Uterus (tissue), 4 donors: ENCODE results near the gene GRIK3. TPM values are rescaled to one million over a fixed set of nuclear protein-coding genes. Genes with fewer than 3 reads are reported as not detected.

Source experiments
- DNase-seq, 2 donors: peaks; one replicate each; pipeline ENCODE4 v3.0.0-alpha.2; 2019 to 2020
- H3K27ac ChIP-seq, 2 donors: fragments of 200-600 bp; sonication (generic); 1 replicate in 1 of 2; 2 replicates in 1 of 2; pipeline ENCODE4 v1.5.1; 2016 to 2018
- H3K27me3 ChIP-seq, 2 donors: fragments of 200-600 bp; sonication (generic); one replicate each; pipeline ENCODE4 v1.5.1; 2018 to 2019; ENCODE audit warnings: control low read depth in 1 of 2
- H3K36me3 ChIP-seq, 2 donors: fragments of 200-600 bp; sonication (generic); one replicate each; pipeline ENCODE4 v1.5.1; 2019; ENCODE audit warnings: control low read depth in 1 of 2
- H3K4me1 ChIP-seq, 2 donors: fragments of 200-600 bp; sonication (generic); one replicate each; pipeline ENCODE4 v1.5.1; 2018 to 2019; ENCODE audit warnings: control low read depth in 1 of 2
- H3K4me3 ChIP-seq, 2 donors: fragments of 200-600 bp; sonication (generic); 1 replicate in 1 of 2; 2 replicates in 1 of 2; pipeline ENCODE4 v1.5.1; 2018 to 2019; ENCODE audit warnings: mild to moderate bottlenecking in 1 of 2
- H3K9me3 ChIP-seq, 2 donors: fragments of 200-600 bp; sonication (generic); one replicate each; pipeline ENCODE4 v1.5.1; 2019; ENCODE audit warnings: control low read depth in 1 of 2
- CTCF ChIP-seq, 4 experiments: fragments of 200-600 bp in 2 of 4; fragments of 450-650 bp in 2 of 4; sonication (generic) in 2 of 4; IDR thresholded peaks; one replicate each; pipeline ENCODE4 v1.5.1; 2016 to 2019; ENCODE audit warnings: antibody characterized with exemption in 4 of 4, mild to moderate bottlenecking in 2 of 4, moderate library complexity in 1 of 4
- POLR2A ChIP-seq, 2 donors: fragments of 450-650 bp; IDR thresholded peaks; one replicate each; pipeline ENCODE4 v1.6.1; 2016; ENCODE audit warnings: antibody characterized with exemption in 2 of 2, mild to moderate bottlenecking in 1 of 2, moderate library complexity in 1 of 2
- intact Hi-C: fragments of 100-400 bp; cut with DNase I; formaldehyde crosslinking; loops from one replicate; pipeline ENCODE4 v1.15.1; 2023; ENCODE audit warnings: low total_unique reads
- total RNA-seq, 4 donors: library from RNA; depleted of rRNA in 3 of 4; stranded (reverse); fragments of >200 nt in 3 of 4; gene quantifications; one replicate each; pipeline versions ENCODE4 v1.1.0 to v1.2.4, GENCODE V29; 2014 to 2023
- donor health status: DM: yes; HTN: yes; CAD: no.

The GRIK3 gene
- total RNA-seq, 4 donors from 2014 or later: 0.52 to 1.6 TPM; not detected in 2

- H3K36me3 ChIP-seq: no peaks in the 10 kb centered on the region
- H3K27me3 ChIP-seq: no peaks in the 10 kb centered on the region
- DNase-seq: no peak
- no peaks in the 10 kb centered on the region for H3K9me3 ChIP-seq
- H3K27ac ChIP-seq: no peak overlapping the region
- H3K4me1 ChIP-seq: no peaks in the 10 kb centered on the region
- no peak overlapping the region for H3K4me3 ChIP-seq
- intact Hi-C loops: no loop called here
- no peak for TF ChIP-seq POLR2A (IDR thresholded peaks at IDR 0.05)
- TF ChIP-seq CTCF (IDR thresholded peaks at IDR 0.05): no peak
Observed at GRCh38 chr1:36880155-36881067, 153.9 kb downstream of the GRIK3 start.

- intact Hi-C loops: no loop called here
- Histone ChIP-seq H3K4me1 (no peaks in the 10 kb centered on the region), H3K4me3 (no peak overlapping the region), H3K27ac (no peak overlapping the region), H3K36me3 (no peaks in the 10 kb centered on the region), H3K27me3 (no peaks in the 10 kb centered on the region), H3K9me3 (no peaks in the 10 kb centered on the region)
- no peak for TF ChIP-seq CTCF (IDR thresholded peaks at IDR 0.05)
- no peak for TF ChIP-seq POLR2A (IDR thresholded peaks at IDR 0.05)
- no peak for DNase-seq
Observed at GRCh38 chr1:36879613-36880012, 154.7 kb downstream of the GRIK3 start.

- Histone ChIP-seq H3K4me1 (no peaks in the 10 kb centered on the region), H3K9me3 (no peaks in the 10 kb centered on the region), H3K36me3 (no peaks in the 10 kb centered on the region), H3K27ac (no peak overlapping the region), H3K4me3 (no peak overlapping the region), H3K27me3 (no peaks in the 10 kb centered on the region)
- TF ChIP-seq CTCF (IDR thresholded peaks at IDR 0.05) (no peak), POLR2A (IDR thresholded peaks at IDR 0.05) (no peak)
- intact Hi-C loops: no loop called here
- no peak for DNase-seq
Observed at GRCh38 chr1:36876990-36877389, 157.3 kb downstream of the GRIK3 start.

- DNase-seq: no peak
- TF ChIP-seq POLR2A (IDR thresholded peaks at IDR 0.05) (no peak), CTCF (IDR thresholded peaks at IDR 0.05) (no peak)
- no peaks in the 10 kb centered on the region for H3K36me3 ChIP-seq
Observed at GRCh38 chr1:36874271-36875060, 159.8 kb downstream of the GRIK3 start.

GRCh38 chr1:36872858-36873257 lies 161.5 kb downstream of the GRIK3 start:
- H3K4me1 ChIP-seq: no peaks in the 10 kb centered on the region
- DNase-seq: no peak
- H3K27ac ChIP-seq: no peak overlapping the region
- H3K27me3 ChIP-seq: no peaks in the 10 kb centered on the region
- H3K36me3 ChIP-seq: no peaks in the 10 kb centered on the region
- H3K4me3 ChIP-seq: no peak overlapping the region
- H3K9me3 ChIP-seq: no peaks in the 10 kb centered on the region
- intact Hi-C loops: no loop called here
- TF ChIP-seq CTCF (IDR thresholded peaks at IDR 0.05): no peak
- no peak for TF ChIP-seq POLR2A (IDR thresholded peaks at IDR 0.05)

More at GRCh38 chr1:36874271-36875060, 159.8 kb downstream of the GRIK3 start:
- Histone ChIP-seq H3K9me3 (no peaks in the 10 kb centered on the region), H3K27me3 (no peaks in the 10 kb centered on the region), H3K27ac (no peak overlapping the region), H3K4me1 (no peaks in the 10 kb centered on the region), H3K4me3 (no peak overlapping the region)
- intact Hi-C loops: no loop called here
